ENCODE data around the gene CLMP. TPM values are rescaled to one million over a fixed set of nuclear protein-coding genes. Genes with fewer than 3 reads are reported as not detected.
"Not testable (repeated sequence)": the region's sequence is repeated elsewhere in the genome, so short reads cannot be mapped to it uniquely, and the experiment has no call there.

CLMP gene
- total and polyA plus RNA-seq, 9 donors = 12.7 to 27.4 (median 17.5) TPM

- H3K9me3 ChIP-seq (replicated peaks; ENCODE audit: control insufficient read depth, low read depth, low read length) = no peaks in the 10 kb centered on the region
- H3K4me3 ChIP-seq (ENCODE audit: low read length) = no peak overlapping the region
- WGBS (ENCODE audit: insufficient coverage) = no CpG with 5 or more reads among the region's 3 CpGs
- no peak for DNase-seq
- no peaks in the 10 kb centered on the region for H3K4me1 ChIP-seq (ENCODE audit: control insufficient read depth, insufficient read depth, low read length)
- H3K27me3 ChIP-seq (ENCODE audit: control insufficient read depth, insufficient read depth, low read length) = no peaks in the 10 kb centered on the region
- no peak overlapping the region for H3K27ac ChIP-seq (ENCODE audit: low read length)
- H3K36me3 ChIP-seq (ENCODE audit: control insufficient read depth, insufficient read depth, low read length) = peaks cover 4% of the 10 kb centered on the region
Measured at GRCh38 chr11:123093739-123094138, 101.3 kb downstream of the CLMP start.

GRCh38 chr11:123091506-123091905, 103.5 kb downstream of the CLMP start:
- Histone ChIP-seq H3K27ac (ENCODE audit: low read length) (no peak overlapping the region), H3K4me1 (ENCODE audit: control insufficient read depth, insufficient read depth, low read length) (peaks cover 2% of the 10 kb centered on the region), H3K27me3 (ENCODE audit: control insufficient read depth, insufficient read depth, low read length) (no peaks in the 10 kb centered on the region), H3K9me3 (replicated peaks; ENCODE audit: control insufficient read depth, low read depth, low read length) (no peaks in the 10 kb centered on the region), H3K4me3 (ENCODE audit: low read length) (no peak overlapping the region), H3K36me3 (ENCODE audit: control insufficient read depth, insufficient read depth, low read length) (peaks cover 4% of the 10 kb centered on the region)
- WGBS (ENCODE audit: insufficient coverage) = 60% methylated on average over 2 of the region's 6 CpGs
- no peak for DNase-seq

GRCh38 chr11:123090168-123090567, 104.9 kb downstream of the CLMP start:
- H3K36me3 ChIP-seq (ENCODE audit: control insufficient read depth, insufficient read depth, low read length); H3K4me1 ChIP-seq (ENCODE audit: control insufficient read depth, insufficient read depth, low read length); DNase-seq; H3K27ac ChIP-seq (ENCODE audit: low read length); H3K27me3 ChIP-seq (ENCODE audit: control insufficient read depth, insufficient read depth, low read length); H3K9me3 ChIP-seq (replicated peaks; ENCODE audit: control insufficient read depth, low read depth, low read length); H3K4me3 ChIP-seq (ENCODE audit: low read length): not testable (repeated sequence)
- WGBS (ENCODE audit: insufficient coverage) = no CpG with 5 or more reads among the region's 8 CpGs

- not testable (repeated sequence) for H3K36me3 ChIP-seq (ENCODE audit: control insufficient read depth, insufficient read depth, low read length); DNase-seq; H3K27ac ChIP-seq (ENCODE audit: low read length); H3K4me3 ChIP-seq (ENCODE audit: low read length); H3K27me3 ChIP-seq (ENCODE audit: control insufficient read depth, insufficient read depth, low read length); H3K9me3 ChIP-seq (replicated peaks; ENCODE audit: control insufficient read depth, low read depth, low read length)
- H3K4me1 ChIP-seq (ENCODE audit: control insufficient read depth, insufficient read depth, low read length) = peaks cover 11% of the 10 kb centered on the region
- WGBS (ENCODE audit: insufficient coverage) = 91% methylated on average over 4 of the region's 10 CpGs
Measured at GRCh38 chr11:123088896-123089295, 106.2 kb downstream of the CLMP start.

- H3K27me3 ChIP-seq (ENCODE audit: control insufficient read depth, insufficient read depth, low read length); H3K27ac ChIP-seq (ENCODE audit: low read length); H3K36me3 ChIP-seq (ENCODE audit: control insufficient read depth, insufficient read depth, low read length); H3K4me3 ChIP-seq (ENCODE audit: low read length); H3K9me3 ChIP-seq (replicated peaks; ENCODE audit: control insufficient read depth, low read depth, low read length); DNase-seq: not testable (repeated sequence)
- WGBS (ENCODE audit: insufficient coverage) = 100% methylated on average over 1 of the region's 5 CpGs
- peaks cover 13% of the 10 kb centered on the region for H3K4me1 ChIP-seq (ENCODE audit: control insufficient read depth, insufficient read depth, low read length)
Measured at GRCh38 chr11:123087657-123088056, 107.4 kb downstream of the CLMP start.

- Histone ChIP-seq H3K4me1 (ENCODE audit: control insufficient read depth, insufficient read depth, low read length) (peaks cover 13% of the 10 kb centered on the region), H3K36me3 (ENCODE audit: control insufficient read depth, insufficient read depth, low read length) (peaks cover 4% of the 10 kb centered on the region), H3K27me3 (ENCODE audit: control insufficient read depth, insufficient read depth, low read length) (no peaks in the 10 kb centered on the region), H3K9me3 (replicated peaks; ENCODE audit: control insufficient read depth, low read depth, low read length) (peaks cover 7% of the 10 kb centered on the region), H3K27ac (ENCODE audit: low read length) (peak overlapping the region; percentile 69), H3K4me3 (ENCODE audit: low read length) (no peak overlapping the region)
- WGBS (ENCODE audit: insufficient coverage) = 38% methylated on average over 1 of the region's 1 CpG
- peak; percentile 78 for DNase-seq
Measured at GRCh38 chr11:123086305-123086704, 108.7 kb downstream of the CLMP start.

- WGBS (ENCODE audit: insufficient coverage) = no CpG with 5 or more reads among the region's 5 CpGs
- peak overlapping the region; percentile 45 for H3K27ac ChIP-seq (ENCODE audit: low read length)
- DNase-seq = no peak
Measured at GRCh38 chr11:123085497-123085896, 109.6 kb downstream of the CLMP start.

GRCh38 chr11:123084454-123084853, 110.6 kb downstream of the CLMP start:
- H3K27me3 ChIP-seq (ENCODE audit: control insufficient read depth, insufficient read depth, low read length) = no peaks in the 10 kb centered on the region
- H3K4me3 ChIP-seq (ENCODE audit: low read length) = no peak overlapping the region
- H3K4me1 ChIP-seq (ENCODE audit: control insufficient read depth, insufficient read depth, low read length) = peaks cover 13% of the 10 kb centered on the region
- no peak for DNase-seq
- H3K9me3 ChIP-seq (replicated peaks; ENCODE audit: control insufficient read depth, low read depth, low read length) = peaks cover 7% of the 10 kb centered on the region
- WGBS (ENCODE audit: insufficient coverage) = 96% methylated on average over 6 of the region's 7 CpGs
- H3K27ac ChIP-seq (ENCODE audit: low read length) = no peak overlapping the region
- H3K36me3 ChIP-seq (ENCODE audit: control insufficient read depth, insufficient read depth, low read length) = peaks cover 4% of the 10 kb centered on the region

More at GRCh38 chr11:123085497-123085896, 109.6 kb downstream of the CLMP start:
- no peak overlapping the region for H3K4me3 ChIP-seq (ENCODE audit: low read length)
- H3K27me3 ChIP-seq (ENCODE audit: control insufficient read depth, insufficient read depth, low read length) = no peaks in the 10 kb centered on the region
- H3K4me1 ChIP-seq (ENCODE audit: control insufficient read depth, insufficient read depth, low read length) = peaks cover 13% of the 10 kb centered on the region
- peaks cover 7% of the 10 kb centered on the region for H3K9me3 ChIP-seq (replicated peaks; ENCODE audit: control insufficient read depth, low read depth, low read length)
- H3K36me3 ChIP-seq (ENCODE audit: control insufficient read depth, insufficient read depth, low read length) = peaks cover 4% of the 10 kb centered on the region

- H3K4me3 ChIP-seq (ENCODE audit: low read length) = no peak overlapping the region
- peak overlapping the region; percentile 64 for H3K27ac ChIP-seq (ENCODE audit: low read length)
- H3K36me3 ChIP-seq (ENCODE audit: control insufficient read depth, insufficient read depth, low read length) = peaks cover 4% of the 10 kb centered on the region
- no peaks in the 10 kb centered on the region for H3K27me3 ChIP-seq (ENCODE audit: control insufficient read depth, insufficient read depth, low read length)
- peaks cover 13% of the 10 kb centered on the region for H3K4me1 ChIP-seq (ENCODE audit: control insufficient read depth, insufficient read depth, low read length)
- WGBS (ENCODE audit: insufficient coverage) = 6% methylated on average over 3 of the region's 4 CpGs
- peak; percentile 95 for DNase-seq
- H3K9me3 ChIP-seq (replicated peaks; ENCODE audit: control insufficient read depth, low read depth, low read length) = peaks cover 7% of the 10 kb centered on the region
Measured at GRCh38 chr11:123083623-123084029, 111.4 kb downstream of the CLMP start.

GRCh38 chr11:123082977-123083376, 112.1 kb downstream of the CLMP start:
- H3K4me1 ChIP-seq (ENCODE audit: control insufficient read depth, insufficient read depth, low read length) = peaks cover 13% of the 10 kb centered on the region
- H3K27me3 ChIP-seq (ENCODE audit: control insufficient read depth, insufficient read depth, low read length) = no peaks in the 10 kb centered on the region
- H3K27ac ChIP-seq (ENCODE audit: low read length) = peak overlapping the region; percentile 64
- no peak for DNase-seq
- WGBS (ENCODE audit: insufficient coverage) = no CpG with 5 or more reads among the region's 4 CpGs
- H3K36me3 ChIP-seq (ENCODE audit: control insufficient read depth, insufficient read depth, low read length) = peaks cover 4% of the 10 kb centered on the region
- no peak overlapping the region for H3K4me3 ChIP-seq (ENCODE audit: low read length)
- H3K9me3 ChIP-seq (replicated peaks; ENCODE audit: control insufficient read depth, low read depth, low read length) = peaks cover 7% of the 10 kb centered on the region

- peaks cover 7% of the 10 kb centered on the region for H3K36me3 ChIP-seq (ENCODE audit: control insufficient read depth, insufficient read depth, low read length)
- H3K9me3 ChIP-seq (replicated peaks; ENCODE audit: control insufficient read depth, low read depth, low read length) = peaks cover 7% of the 10 kb centered on the region
- no peaks in the 10 kb centered on the region for H3K27me3 ChIP-seq (ENCODE audit: control insufficient read depth, insufficient read depth, low read length)
- H3K27ac ChIP-seq (ENCODE audit: low read length) = no peak overlapping the region
- peaks cover 5% of the 10 kb centered on the region for H3K4me1 ChIP-seq (ENCODE audit: control insufficient read depth, insufficient read depth, low read length)
- no peak overlapping the region for H3K4me3 ChIP-seq (ENCODE audit: low read length)
- no peak for DNase-seq
- WGBS (ENCODE audit: insufficient coverage) = no CpG with 5 or more reads among the region's 1 CpG
Measured at GRCh38 chr11:123080015-123080414, 115.0 kb downstream of the CLMP start.

Measured in muscle of leg (tissue), 11 donors.